ENCODE data around the gene ATP6V1E1.

DNA sequence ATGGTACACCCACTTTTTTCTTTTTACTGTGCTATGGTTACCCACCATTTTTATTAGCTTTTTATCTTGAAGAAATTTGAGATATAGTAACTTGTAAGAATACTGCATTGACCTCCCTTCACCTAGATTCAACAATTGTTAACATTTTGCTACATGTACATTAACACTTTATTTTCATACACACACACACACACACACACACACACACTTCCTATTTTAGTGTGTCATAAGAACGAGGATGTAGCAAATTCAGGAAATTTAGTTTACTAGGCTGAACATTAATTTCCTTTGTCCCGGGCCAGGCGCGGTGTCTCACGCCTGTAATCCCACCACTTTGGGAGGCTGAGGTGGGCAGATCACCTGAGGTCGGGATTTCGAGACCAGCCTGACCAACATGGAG is 1.1 kb upstream of the ATP6V1E1 start:
- no peak for TF ChIP-seq CTCF (IDR thresholded peaks at IDR 0.05)
- TF ChIP-seq, protein P1, sequence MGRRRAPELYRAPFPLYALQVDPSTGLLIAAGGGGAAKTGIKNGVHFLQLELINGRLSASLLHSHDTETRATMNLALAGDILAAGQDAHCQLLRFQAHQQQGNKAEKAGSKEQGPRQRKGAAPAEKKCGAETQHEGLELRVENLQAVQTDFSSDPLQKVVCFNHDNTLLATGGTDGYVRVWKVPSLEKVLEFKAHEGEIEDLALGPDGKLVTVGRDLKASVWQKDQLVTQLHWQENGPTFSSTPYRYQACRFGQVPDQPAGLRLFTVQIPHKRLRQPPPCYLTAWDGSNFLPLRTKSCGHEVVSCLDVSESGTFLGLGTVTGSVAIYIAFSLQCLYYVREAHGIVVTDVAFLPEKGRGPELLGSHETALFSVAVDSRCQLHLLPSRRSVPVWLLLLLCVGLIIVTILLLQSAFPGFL (CRISPR knock-in tag; IDR thresholded peaks at IDR 0.05; ENCODE audit: borderline replicate concordance) = no peak
- TF ChIP-seq, protein P2, sequence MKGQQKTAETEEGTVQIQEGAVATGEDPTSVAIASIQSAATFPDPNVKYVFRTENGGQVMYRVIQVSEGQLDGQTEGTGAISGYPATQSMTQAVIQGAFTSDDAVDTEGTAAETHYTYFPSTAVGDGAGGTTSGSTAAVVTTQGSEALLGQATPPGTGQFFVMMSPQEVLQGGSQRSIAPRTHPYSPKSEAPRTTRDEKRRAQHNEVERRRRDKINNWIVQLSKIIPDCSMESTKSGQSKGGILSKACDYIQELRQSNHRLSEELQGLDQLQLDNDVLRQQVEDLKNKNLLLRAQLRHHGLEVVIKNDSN (CRISPR knock-in tag; IDR thresholded peaks at IDR 0.05) = no peak
- TF ChIP-seq FOXJ3 (CRISPR knock-in tag; IDR thresholded peaks at IDR 0.05; ENCODE audit: borderline replicate concordance) = no peak
- no peak for TF ChIP-seq MAX (CRISPR knock-in tag; IDR thresholded peaks at IDR 0.05)
- TF ChIP-seq, protein P3, sequence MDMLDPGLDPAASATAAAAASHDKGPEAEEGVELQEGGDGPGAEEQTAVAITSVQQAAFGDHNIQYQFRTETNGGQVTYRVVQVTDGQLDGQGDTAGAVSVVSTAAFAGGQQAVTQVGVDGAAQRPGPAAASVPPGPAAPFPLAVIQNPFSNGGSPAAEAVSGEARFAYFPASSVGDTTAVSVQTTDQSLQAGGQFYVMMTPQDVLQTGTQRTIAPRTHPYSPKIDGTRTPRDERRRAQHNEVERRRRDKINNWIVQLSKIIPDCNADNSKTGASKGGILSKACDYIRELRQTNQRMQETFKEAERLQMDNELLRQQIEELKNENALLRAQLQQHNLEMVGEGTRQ (CRISPR knock-in tag; IDR thresholded peaks at IDR 0.05) = no peak
- TF ChIP-seq STAT6 (CRISPR knock-in tag; conservative IDR thresholded peaks at IDR 0.05; ENCODE audit: low read depth) = no peak
- TF ChIP-seq ZNF671 (CRISPR knock-in tag; IDR thresholded peaks at IDR 0.05) = no peak
- TF ChIP-seq SOX15 (CRISPR knock-in tag; IDR thresholded peaks at IDR 0.05) = no peak
- no peak for TF ChIP-seq ZBTB21 (CRISPR knock-in tag; IDR thresholded peaks at IDR 0.05; ENCODE audit: borderline replicate concordance)
